AG10803 (cell line): ENCODE measurements around the gene KDM1A.
A peak's percentile ranks its signal among the peaks of the same experiment; 100 is the strongest.

Experiments
- DNase-seq: peaks from one replicate; pipeline ENCODE4 v3.0.0; 2010; ENCODE audit warnings: low read depth
- H3K4me3 ChIP-seq: 2 replicates; pipeline ENCODE4 v1.5.1; 2011; ENCODE audit warnings: mild to moderate bottlenecking, low read length, control low read depth
- TF ChIP-seq, protein P1 (sequence below): conservative IDR thresholded peaks from 2 replicates; pipeline ENCODE4 v1.5.1; 2011; ENCODE audit warnings: mild to moderate bottlenecking, low read length, control low read depth, inconsistent platforms

Gene KDM1A

DNA sequence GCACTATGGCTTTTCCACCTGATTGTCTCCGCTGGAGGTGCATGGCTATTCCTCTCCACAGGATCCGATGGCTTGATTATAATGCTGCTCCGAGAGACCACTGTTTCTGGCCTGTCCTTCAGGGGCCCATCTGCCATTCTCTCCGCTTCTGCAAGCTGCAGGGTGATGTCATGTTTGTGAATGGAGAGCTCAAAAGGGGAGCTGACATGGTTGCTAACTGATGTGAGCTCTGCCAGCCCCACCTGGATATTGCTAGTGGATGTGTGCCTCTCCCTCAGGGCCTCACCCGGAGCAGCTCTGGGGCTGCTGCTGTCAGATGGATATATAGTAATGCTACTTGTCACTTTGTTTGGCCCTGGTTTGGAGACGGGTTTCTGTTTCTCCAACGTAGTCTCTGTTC lies 72.3 kb downstream of the KDM1A start:
- no peak for DNase-seq
- no peak overlapping the region for H3K4me3 ChIP-seq
- TF ChIP-seq, protein P1, sequence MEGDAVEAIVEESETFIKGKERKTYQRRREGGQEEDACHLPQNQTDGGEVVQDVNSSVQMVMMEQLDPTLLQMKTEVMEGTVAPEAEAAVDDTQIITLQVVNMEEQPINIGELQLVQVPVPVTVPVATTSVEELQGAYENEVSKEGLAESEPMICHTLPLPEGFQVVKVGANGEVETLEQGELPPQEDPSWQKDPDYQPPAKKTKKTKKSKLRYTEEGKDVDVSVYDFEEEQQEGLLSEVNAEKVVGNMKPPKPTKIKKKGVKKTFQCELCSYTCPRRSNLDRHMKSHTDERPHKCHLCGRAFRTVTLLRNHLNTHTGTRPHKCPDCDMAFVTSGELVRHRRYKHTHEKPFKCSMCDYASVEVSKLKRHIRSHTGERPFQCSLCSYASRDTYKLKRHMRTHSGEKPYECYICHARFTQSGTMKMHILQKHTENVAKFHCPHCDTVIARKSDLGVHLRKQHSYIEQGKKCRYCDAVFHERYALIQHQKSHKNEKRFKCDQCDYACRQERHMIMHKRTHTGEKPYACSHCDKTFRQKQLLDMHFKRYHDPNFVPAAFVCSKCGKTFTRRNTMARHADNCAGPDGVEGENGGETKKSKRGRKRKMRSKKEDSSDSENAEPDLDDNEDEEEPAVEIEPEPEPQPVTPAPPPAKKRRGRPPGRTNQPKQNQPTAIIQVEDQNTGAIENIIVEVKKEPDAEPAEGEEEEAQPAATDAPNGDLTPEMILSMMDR: no peak

DNA sequence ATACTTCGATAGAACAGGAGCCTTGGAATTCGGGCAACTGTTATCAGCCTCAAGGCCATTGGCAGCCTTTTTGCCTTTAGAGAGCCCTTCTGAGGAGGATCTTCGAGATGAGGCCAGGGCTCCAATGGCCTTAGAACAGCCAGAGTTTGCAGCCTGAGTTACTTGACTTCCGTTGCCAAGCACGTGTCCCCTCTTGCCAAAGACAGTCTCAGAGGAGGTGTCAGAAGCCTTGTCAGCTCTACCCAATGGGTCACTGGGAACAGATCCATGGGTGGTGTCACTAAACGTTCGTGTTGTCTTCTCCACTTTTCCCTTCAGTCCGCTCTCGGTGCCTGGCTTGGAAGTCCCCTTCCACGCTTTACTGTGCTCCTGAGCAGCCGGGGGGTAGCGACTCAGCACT lies 73.2 kb downstream of the KDM1A start:
- no peak for DNase-seq
- no peak overlapping the region for H3K4me3 ChIP-seq
- TF ChIP-seq, protein P1: no peak

DNA sequence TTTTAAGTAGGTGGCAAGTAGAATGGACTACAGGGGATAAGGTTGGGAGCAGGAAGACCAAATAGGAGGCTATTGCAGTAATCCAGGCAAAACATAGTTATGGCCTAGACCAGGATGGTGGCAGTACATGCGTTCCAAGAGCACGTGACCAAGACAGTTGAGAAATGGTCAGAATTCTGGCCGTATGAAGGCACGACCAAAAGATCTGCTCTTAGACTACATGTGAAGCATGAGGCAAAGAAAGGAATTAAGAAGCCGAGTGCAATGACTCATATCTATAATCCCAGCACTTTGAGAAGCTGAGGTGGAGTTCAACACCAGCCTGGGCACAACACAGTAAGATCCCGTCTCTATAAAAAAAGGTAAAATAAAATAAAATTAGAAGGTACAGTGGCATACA lies 78.0 kb downstream of the KDM1A start:
- no peak overlapping the region for H3K4me3 ChIP-seq
- TF ChIP-seq, protein P1: no peak
- DNase-seq: peak; percentile 29

DNA sequence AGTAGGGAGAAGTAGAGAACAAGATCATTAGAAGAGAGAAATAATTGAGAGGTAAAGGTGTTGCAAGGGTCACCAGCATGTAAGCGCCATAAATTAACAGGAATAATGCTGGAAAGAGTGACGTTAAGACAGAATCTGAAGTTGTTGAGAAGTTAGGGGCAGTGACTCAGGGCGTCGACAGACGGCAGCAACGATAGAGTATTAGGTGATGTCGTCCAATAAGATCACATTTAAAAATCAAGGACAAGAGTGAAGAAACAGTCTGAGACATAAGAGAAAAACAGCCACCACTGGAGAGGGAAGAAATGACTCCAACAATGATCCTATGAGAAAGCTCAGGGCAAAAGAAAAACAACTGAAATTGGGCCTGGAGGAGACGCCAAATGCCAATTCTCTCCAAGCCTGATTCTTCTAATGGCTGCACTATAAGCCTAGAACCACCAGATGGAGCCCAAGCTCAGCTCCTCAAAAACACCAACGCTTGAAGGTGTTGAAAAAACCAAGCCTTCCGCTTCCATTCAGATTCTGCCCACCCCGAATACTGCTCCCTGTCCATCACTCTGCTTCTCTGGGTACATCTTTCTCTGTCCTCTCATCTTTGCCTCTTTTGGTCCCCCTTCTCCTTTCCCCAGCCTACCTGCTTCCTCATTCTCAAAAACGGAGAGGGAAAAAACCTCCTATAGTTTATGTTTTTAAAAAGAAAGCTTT lies 79.3 kb downstream of the KDM1A start:
- TF ChIP-seq, protein P1: peak; percentile 98
- H3K4me3 ChIP-seq: no peak overlapping the region
- DNase-seq: peak; percentile 71

DNA sequence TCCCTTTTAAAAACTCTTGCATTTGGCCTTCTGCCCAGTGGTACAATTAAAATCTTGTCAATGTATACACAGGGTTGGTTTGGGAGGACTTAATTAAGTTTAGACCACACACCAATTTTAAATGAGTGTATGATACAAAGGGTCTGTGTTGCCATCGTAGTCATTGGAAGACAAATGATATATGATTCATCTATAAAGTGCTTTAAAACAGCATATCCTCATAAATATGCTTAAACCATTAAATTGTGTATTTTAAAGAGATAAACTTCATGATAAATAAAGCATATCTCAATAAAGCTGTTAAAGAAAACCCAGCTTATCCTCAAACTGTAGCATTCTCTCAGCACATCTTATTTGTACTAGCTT lies 79.9 kb downstream of the KDM1A start:
- TF ChIP-seq, protein P1: no peak
- no peak for DNase-seq
- no peak overlapping the region for H3K4me3 ChIP-seq

DNA sequence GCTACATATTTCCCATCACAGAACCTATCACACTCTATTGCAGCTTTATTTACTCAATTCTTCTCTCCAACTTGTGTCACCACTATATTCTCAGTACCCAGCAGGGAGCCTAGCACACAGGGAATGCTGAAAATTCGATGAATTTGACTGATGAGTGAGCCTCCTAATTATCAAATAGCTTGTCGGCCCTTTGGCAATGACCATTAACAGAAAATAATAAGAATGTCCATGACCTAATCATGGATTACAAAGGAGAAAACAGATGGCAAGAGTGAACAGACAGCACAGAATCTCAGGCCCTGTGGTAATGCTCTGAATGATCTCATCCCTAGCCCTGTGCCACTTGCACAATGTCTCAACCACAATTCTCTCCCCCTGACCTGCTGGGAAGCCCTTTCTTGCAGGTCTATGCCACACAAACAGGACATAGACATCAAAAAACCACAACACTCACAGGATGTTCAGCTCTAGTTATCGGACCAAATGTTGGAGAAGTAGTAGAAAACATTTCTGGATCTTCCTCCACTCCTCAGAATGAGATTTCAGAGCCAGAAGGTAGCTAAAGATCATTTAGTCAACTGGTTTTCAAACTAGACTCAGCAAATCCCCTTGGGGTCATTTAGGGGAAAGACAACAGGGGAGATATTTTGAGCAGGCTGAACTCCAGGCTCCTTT lies 80.9 kb downstream of the KDM1A start:
- peak; percentile 98 for DNase-seq
- no peak overlapping the region for H3K4me3 ChIP-seq
- TF ChIP-seq, protein P1: peak; percentile 23

DNA sequence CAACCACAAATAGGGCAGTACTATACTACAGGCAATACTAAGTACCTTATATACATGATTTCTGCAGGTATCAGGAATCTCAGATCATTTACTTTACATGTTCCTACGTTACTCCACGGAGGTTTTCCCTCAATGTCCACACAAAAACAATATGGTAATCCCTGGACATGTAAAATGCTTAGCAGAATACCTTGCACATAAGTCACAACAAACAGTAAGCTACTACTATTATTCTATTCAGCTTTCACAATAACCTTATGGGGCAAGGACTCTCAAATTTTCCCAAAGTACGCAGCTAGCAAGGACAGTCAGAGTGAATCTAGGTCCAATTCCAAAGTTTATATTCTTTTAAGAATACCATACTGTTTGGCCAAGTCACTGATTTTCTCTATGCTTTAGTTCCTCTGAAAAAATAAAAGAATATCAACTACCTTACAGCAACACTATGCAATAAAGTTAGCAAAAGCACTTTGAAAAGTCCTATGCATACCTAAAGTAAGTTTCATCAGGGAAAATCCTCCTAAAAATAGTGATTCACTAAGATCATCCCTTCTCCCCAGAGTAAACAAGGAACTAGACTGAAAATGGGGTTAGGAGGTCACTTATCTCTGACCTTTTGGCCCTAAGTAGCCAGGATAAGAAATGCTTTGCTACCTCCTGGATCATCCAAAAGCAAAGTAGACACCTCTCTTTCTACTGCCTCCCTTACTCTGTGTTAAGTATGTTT lies 82.0 kb downstream of the KDM1A start:
- peak; percentile 51 for DNase-seq
- TF ChIP-seq, protein P1: no peak
- no peak overlapping the region for H3K4me3 ChIP-seq
